PC-3 (cell line): ENCODE data around the gene DCUN1D5.
"Not testable (repeated sequence)": the region's sequence is repeated elsewhere in the genome, so short reads cannot be mapped to it uniquely, and the experiment has no call there.

Experiments
- CTCF ChIP-seq: fragments of 300-600 bp; sonication (generic); conservative IDR thresholded peaks from 2 replicates; pipeline ENCODE4 v1.5.1; 2017; ENCODE audit warnings: antibody characterized with exemption, low read depth, mild to moderate bottlenecking, low read length
- EZH2 ChIP-seq: fragments of 300-600 bp; sonication (generic); IDR thresholded peaks from one replicate; pipeline ENCODE4 v1.6.1; 2017; ENCODE audit warnings: antibody characterized with exemption, mild to moderate bottlenecking, low read length; ENCODE audit not compliant: unreplicated experiment

- not testable (repeated sequence) for TF ChIP-seq CTCF, EZH2
Observed at GRCh38 chr11:103028304-103029020, 63.5 kb downstream of the DCUN1D5 start.
